Loucy (cell line): ENCODE measurements around the gene ZNF280B.
A peak's percentile ranks its signal among the peaks of the same experiment; 100 is the strongest.
"Not testable (repeated sequence)": the region's sequence is repeated elsewhere in the genome, so short reads cannot be mapped to it uniquely, and the experiment has no call there.

ENCODE experiments used
- H2AFZ ChIP-seq: fragments of 200-600 bp; sonication (generic); 2 replicates; pipeline ENCODE4 v1.6.0; 2016; ENCODE audit warnings: antibody characterized with exemption, mild to moderate bottlenecking, low read length, moderate library complexity
- H3F3A ChIP-seq: fragments of 200-600 bp; 2 replicates; pipeline ENCODE4 v1.6.0; 2016; ENCODE audit warnings: antibody characterized with exemption, low read depth, mild to moderate bottlenecking
- H3K27me3 ChIP-seq: fragments of 200-600 bp; sonication (generic); 2 replicates; pipeline ENCODE4 v1.6.1; 2014; ENCODE audit warnings: low read length, mild to moderate bottlenecking; ENCODE audit not compliant: insufficient read depth, poor library complexity, severe bottlenecking
- H3K36me3 ChIP-seq: fragments of 200-600 bp; sonication (generic); 2 replicates; pipeline ENCODE4 v1.6.1; 2016; ENCODE audit warnings: low read length; ENCODE audit not compliant: insufficient read depth
- H3K4me1 ChIP-seq: fragments of 200-600 bp; sonication (generic); 2 replicates; pipeline ENCODE4 v1.5.1; 2014; ENCODE audit warnings: low read length, mild to moderate bottlenecking; ENCODE audit not compliant: insufficient read depth, poor library complexity, severe bottlenecking
- H3K4me2 ChIP-seq: fragments of 200-600 bp; sonication (generic); 2 replicates; pipeline ENCODE4 v1.6.0; 2014; ENCODE audit warnings: antibody characterized with exemption, low read length, low read depth, mild to moderate bottlenecking; ENCODE audit not compliant: poor library complexity, severe bottlenecking
- H3K4me3 ChIP-seq: fragments of 200-600 bp; sonication (generic); 2 replicates; pipeline ENCODE4 v1.5.1; 2014; ENCODE audit warnings: low read length, mild to moderate bottlenecking, mixed read lengths; ENCODE audit not compliant: poor library complexity, severe bottlenecking
- H3K79me2 ChIP-seq: fragments of 200-600 bp; sonication (generic); 2 replicates; pipeline ENCODE4 v1.6.1; 2014; ENCODE audit warnings: low read length; ENCODE audit not compliant: insufficient read depth
- H3K9ac ChIP-seq: fragments of 200-600 bp; sonication (generic); 2 replicates; pipeline ENCODE4 v1.6.0; 2014; ENCODE audit warnings: mild to moderate bottlenecking, low read depth, low read length, moderate library complexity; ENCODE audit not compliant: poor library complexity, severe bottlenecking
- H3K9me2 ChIP-seq: fragments of 200-600 bp; sonication (generic); replicated peaks from 2 replicates; pipeline ENCODE4 v1.6.1; 2016; ENCODE audit warnings: low read depth, low read length, mixed read lengths
- H3K9me3 ChIP-seq: fragments of 200-600 bp; sonication (generic); 2 replicates; pipeline ENCODE4 v1.6.1; 2014; ENCODE audit warnings: mild to moderate bottlenecking, antibody characterized with exemption, low read length, low read depth; ENCODE audit not compliant: insufficient read depth
- H4K20me1 ChIP-seq: fragments of 200-600 bp; sonication (generic); 2 replicates; pipeline ENCODE4 v1.6.0; 2014; ENCODE audit warnings: antibody characterized with exemption, low read length, mild to moderate bottlenecking; ENCODE audit not compliant: insufficient read depth, poor library complexity, severe bottlenecking
- EZH2phosphoT487 ChIP-seq: fragments of 200-600 bp; IDR thresholded peaks from 2 replicates; pipeline ENCODE4 v1.6.1; 2018; ENCODE audit warnings: antibody characterized with exemption, mild to moderate bottlenecking, moderate library complexity, borderline replicate concordance
- TF ChIP-seq, protein P1 (sequence below): fragments of 200-600 bp; sonication (generic); conservative IDR thresholded peaks from 2 replicates; pipeline ENCODE4 v1.5.1; 2014; ENCODE audit warnings: mild to moderate bottlenecking, antibody characterized with exemption, low read length

ZNF280B gene

DNA sequence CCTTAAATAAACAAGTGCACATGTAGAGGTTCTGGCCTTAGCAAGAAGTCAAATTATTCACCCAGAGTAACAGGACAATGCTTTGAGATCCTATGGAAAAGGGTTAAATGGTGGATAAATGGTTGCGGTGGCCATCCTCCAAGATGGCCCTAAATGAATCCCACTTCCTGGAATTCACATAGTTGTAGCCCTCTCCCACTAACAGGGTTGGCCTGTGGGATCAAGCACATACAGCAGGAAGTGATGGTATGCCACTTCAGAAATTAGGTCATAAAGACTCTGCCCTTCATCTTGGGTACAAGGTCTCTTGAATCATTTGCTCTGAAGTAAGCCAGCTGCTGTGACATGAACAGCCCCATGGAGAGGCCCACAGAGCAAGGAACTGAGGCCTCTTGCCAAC, 1.8 kb downstream of the ZNF280B start:
- Histone ChIP-seq H3K4me1 (peaks cover 18% of the 10 kb centered on the region), H3K9me3 (no peaks in the 10 kb centered on the region), H3F3A (no peaks in the 10 kb centered on the region), H2AFZ (no peak overlapping the region), H3K27me3 (peaks cover under 1% of the 10 kb centered on the region), H3K4me2 (peak overlapping the region; percentile 83), H3K9me2 (no peaks in the 10 kb centered on the region), H3K4me3 (peak overlapping the region; percentile 89), H3K79me2 (peaks cover 29% of the 10 kb centered on the region), H4K20me1 (peaks cover 5% of the 10 kb centered on the region), H3K36me3 (peaks cover 7% of the 10 kb centered on the region; the same call in 1 of the 2 replicates), H3K9ac (peak overlapping the region; percentile 89)
- no peak for TF ChIP-seq EZH2phosphoT487
- TF ChIP-seq, protein P1, sequence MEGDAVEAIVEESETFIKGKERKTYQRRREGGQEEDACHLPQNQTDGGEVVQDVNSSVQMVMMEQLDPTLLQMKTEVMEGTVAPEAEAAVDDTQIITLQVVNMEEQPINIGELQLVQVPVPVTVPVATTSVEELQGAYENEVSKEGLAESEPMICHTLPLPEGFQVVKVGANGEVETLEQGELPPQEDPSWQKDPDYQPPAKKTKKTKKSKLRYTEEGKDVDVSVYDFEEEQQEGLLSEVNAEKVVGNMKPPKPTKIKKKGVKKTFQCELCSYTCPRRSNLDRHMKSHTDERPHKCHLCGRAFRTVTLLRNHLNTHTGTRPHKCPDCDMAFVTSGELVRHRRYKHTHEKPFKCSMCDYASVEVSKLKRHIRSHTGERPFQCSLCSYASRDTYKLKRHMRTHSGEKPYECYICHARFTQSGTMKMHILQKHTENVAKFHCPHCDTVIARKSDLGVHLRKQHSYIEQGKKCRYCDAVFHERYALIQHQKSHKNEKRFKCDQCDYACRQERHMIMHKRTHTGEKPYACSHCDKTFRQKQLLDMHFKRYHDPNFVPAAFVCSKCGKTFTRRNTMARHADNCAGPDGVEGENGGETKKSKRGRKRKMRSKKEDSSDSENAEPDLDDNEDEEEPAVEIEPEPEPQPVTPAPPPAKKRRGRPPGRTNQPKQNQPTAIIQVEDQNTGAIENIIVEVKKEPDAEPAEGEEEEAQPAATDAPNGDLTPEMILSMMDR: no peak

DNA sequence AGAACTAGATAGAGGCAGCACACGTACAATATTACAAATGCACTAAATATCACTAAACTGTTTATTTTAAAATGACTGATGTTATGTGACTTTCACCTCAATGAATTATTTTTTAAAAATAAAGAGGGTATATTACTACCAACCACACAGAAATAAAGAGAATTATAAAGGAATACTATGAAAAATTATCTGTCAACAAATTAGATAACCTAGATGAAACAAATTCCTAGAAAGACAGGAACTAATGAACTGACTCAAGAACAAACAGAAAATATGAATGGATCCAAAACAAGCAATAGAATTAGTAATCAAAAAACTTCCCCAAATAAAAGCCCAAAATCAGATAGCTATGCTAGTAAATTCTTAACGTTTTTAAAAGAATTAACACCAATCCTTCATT, 10.3 kb downstream of the ZNF280B start:
- H3K79me2 ChIP-seq: peaks cover 24% of the 10 kb centered on the region
- H3F3A ChIP-seq: no peaks in the 10 kb centered on the region

DNA sequence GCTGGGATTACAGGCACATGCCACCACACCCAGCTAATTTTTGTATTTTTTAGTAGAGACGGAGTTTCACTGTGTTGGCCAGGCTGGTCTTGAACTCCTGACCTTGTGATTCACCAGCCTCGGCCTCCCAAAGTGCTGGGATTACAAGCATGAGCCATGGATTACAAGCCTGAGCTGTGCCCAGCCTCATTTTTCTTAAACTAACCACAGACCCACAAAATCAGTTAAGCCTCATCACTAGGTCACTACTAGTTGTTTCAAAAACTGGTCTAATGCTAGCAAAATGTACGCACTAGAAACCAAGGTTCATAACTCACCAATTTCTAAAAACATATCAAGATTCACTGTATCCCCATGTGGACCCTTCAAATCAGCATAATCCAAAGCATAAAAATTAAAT, 17.0 kb downstream of the ZNF280B start:
- not testable (repeated sequence) for H3K4me3 ChIP-seq, H3K4me1 ChIP-seq, H3K79me2 ChIP-seq, H3K9ac ChIP-seq, H3K9me3 ChIP-seq, H3K4me2 ChIP-seq, H4K20me1 ChIP-seq, H3K9me2 ChIP-seq, H2AFZ ChIP-seq, H3K27me3 ChIP-seq, H3F3A ChIP-seq
- H3K36me3 ChIP-seq: peaks cover 58% of the 10 kb centered on the region

More for the DNA sequence above, 10.3 kb downstream of the ZNF280B start:
- H3K4me1 ChIP-seq: no peaks in the 10 kb centered on the region
- peaks cover 15% of the 10 kb centered on the region; the same call in 1 of the 2 replicates for H3K36me3 ChIP-seq
- H2AFZ ChIP-seq: no peak overlapping the region
- H3K9me2 ChIP-seq: no peaks in the 10 kb centered on the region
- H3K27me3 ChIP-seq: no peaks in the 10 kb centered on the region
- H3K9ac ChIP-seq: no peak overlapping the region
- no peaks in the 10 kb centered on the region for H4K20me1 ChIP-seq
- TF ChIP-seq, protein P1: no peak
- TF ChIP-seq EZH2phosphoT487: no peak
- no peaks in the 10 kb centered on the region for H3K9me3 ChIP-seq
- H3K4me3 ChIP-seq: no peak overlapping the region
- no peak overlapping the region for H3K4me2 ChIP-seq

DNA sequence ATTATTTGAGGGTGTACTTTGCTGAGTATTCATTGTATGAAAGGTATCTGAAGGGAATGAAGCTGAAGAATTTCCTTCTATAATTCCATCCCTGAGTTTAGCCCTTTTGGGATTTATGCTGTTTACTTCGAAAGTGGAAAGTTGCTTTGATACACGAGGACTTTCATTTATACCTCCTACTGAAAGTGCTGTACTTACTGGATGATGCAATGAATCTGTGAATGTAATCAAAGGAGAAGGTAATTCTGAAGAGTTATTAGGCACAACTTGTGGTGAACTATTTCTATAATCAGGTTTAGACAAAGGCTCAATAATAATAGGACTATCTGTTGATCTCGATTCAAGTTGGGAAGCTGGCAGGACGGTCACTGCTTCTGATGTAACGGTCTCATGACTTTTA, 19.8 kb downstream of the ZNF280B start:
- TF ChIP-seq, protein P1: no peak
- no peak for TF ChIP-seq EZH2phosphoT487
- no peaks in the 10 kb centered on the region for H4K20me1 ChIP-seq
- peaks cover 63% of the 10 kb centered on the region for H3K36me3 ChIP-seq
- H3K4me1 ChIP-seq: peaks cover 7% of the 10 kb centered on the region
- H3K4me2 ChIP-seq: no peak overlapping the region
- H3K9me3 ChIP-seq: no peaks in the 10 kb centered on the region
- no peak overlapping the region for H2AFZ ChIP-seq
- no peaks in the 10 kb centered on the region for H3K79me2 ChIP-seq
- H3K9me2 ChIP-seq: no peaks in the 10 kb centered on the region
- no peak overlapping the region for H3K4me3 ChIP-seq
- H3F3A ChIP-seq: no peaks in the 10 kb centered on the region
- H3K27me3 ChIP-seq: no peaks in the 10 kb centered on the region
- H3K9ac ChIP-seq: no peak overlapping the region
